ENCODE results near the gene LRRC61.
"Not testable (repeated sequence)": the region's sequence is repeated elsewhere in the genome, so short reads cannot be mapped to it uniquely, and the experiment has no call there.

Gene LRRC61

GRCh38 chr7:150302908-150303310, 20.2 kb upstream of the LRRC61 start:
- H3K4me3 ChIP-seq (ENCODE audit: insufficient read depth, low read length, poor library complexity, severe bottlenecking); H3K4me2 ChIP-seq (ENCODE audit: low read depth, low read length, poor library complexity, severe bottlenecking); H4K20me1 ChIP-seq (ENCODE audit: low read depth, low read length); H2AFZ ChIP-seq (ENCODE audit: low read depth, low read length, severe bottlenecking); H3K9me2 ChIP-seq (replicated peaks; ENCODE audit: insufficient read depth, low read length); H3K79me2 ChIP-seq (ENCODE audit: insufficient read depth, low read length); H3K9ac ChIP-seq (ENCODE audit: low read length); H3K36me3 ChIP-seq (ENCODE audit: low read length); H3F3A ChIP-seq (ENCODE audit: insufficient read depth); H3K27me3 ChIP-seq (ENCODE audit: low read length); H3K9me3 ChIP-seq (ENCODE audit: insufficient read depth, low read length); H3K27ac ChIP-seq (ENCODE audit: low read depth, low read length): not testable (repeated sequence)

- not testable (repeated sequence) for H3F3A ChIP-seq (ENCODE audit: insufficient read depth); H3K27me3 ChIP-seq (ENCODE audit: low read length); H3K4me2 ChIP-seq (ENCODE audit: low read depth, low read length, poor library complexity, severe bottlenecking); H2AFZ ChIP-seq (ENCODE audit: low read depth, low read length, severe bottlenecking); H3K9me2 ChIP-seq (replicated peaks; ENCODE audit: insufficient read depth, low read length); H3K79me2 ChIP-seq (ENCODE audit: insufficient read depth, low read length); H3K9ac ChIP-seq (ENCODE audit: low read length); H3K27ac ChIP-seq (ENCODE audit: low read depth, low read length); H3K9me3 ChIP-seq (ENCODE audit: insufficient read depth, low read length); H3K4me3 ChIP-seq (ENCODE audit: insufficient read depth, low read length, poor library complexity, severe bottlenecking); H4K20me1 ChIP-seq (ENCODE audit: low read depth, low read length); H3K36me3 ChIP-seq (ENCODE audit: low read length)
Measured at GRCh38 chr7:150304499-150305258, 18.5 kb upstream of the LRRC61 start.

GRCh38 chr7:150305259-150305902, 17.8 kb upstream of the LRRC61 start:
- H3K79me2 ChIP-seq (ENCODE audit: insufficient read depth, low read length); H3K4me3 ChIP-seq (ENCODE audit: insufficient read depth, low read length, poor library complexity, severe bottlenecking); H3K9ac ChIP-seq (ENCODE audit: low read length); H3F3A ChIP-seq (ENCODE audit: insufficient read depth); H2AFZ ChIP-seq (ENCODE audit: low read depth, low read length, severe bottlenecking); H3K27ac ChIP-seq (ENCODE audit: low read depth, low read length); H4K20me1 ChIP-seq (ENCODE audit: low read depth, low read length); H3K36me3 ChIP-seq (ENCODE audit: low read length); H3K27me3 ChIP-seq (ENCODE audit: low read length); H3K4me2 ChIP-seq (ENCODE audit: low read depth, low read length, poor library complexity, severe bottlenecking); H3K9me2 ChIP-seq (replicated peaks; ENCODE audit: insufficient read depth, low read length); H3K9me3 ChIP-seq (ENCODE audit: insufficient read depth, low read length): not testable (repeated sequence)

GRCh38 chr7:150305903-150306284, 17.3 kb upstream of the LRRC61 start:
- H2AFZ ChIP-seq (ENCODE audit: low read depth, low read length, severe bottlenecking); H3K79me2 ChIP-seq (ENCODE audit: insufficient read depth, low read length); H3K27ac ChIP-seq (ENCODE audit: low read depth, low read length); H3K9ac ChIP-seq (ENCODE audit: low read length); H3K9me2 ChIP-seq (replicated peaks; ENCODE audit: insufficient read depth, low read length); H3K4me3 ChIP-seq (ENCODE audit: insufficient read depth, low read length, poor library complexity, severe bottlenecking); H3K4me2 ChIP-seq (ENCODE audit: low read depth, low read length, poor library complexity, severe bottlenecking); H3K36me3 ChIP-seq (ENCODE audit: low read length); H3K9me3 ChIP-seq (ENCODE audit: insufficient read depth, low read length); H3K27me3 ChIP-seq (ENCODE audit: low read length); H3F3A ChIP-seq (ENCODE audit: insufficient read depth); H4K20me1 ChIP-seq (ENCODE audit: low read depth, low read length): not testable (repeated sequence)

- not testable (repeated sequence) for H3K9me3 ChIP-seq (ENCODE audit: insufficient read depth, low read length); H3K9ac ChIP-seq (ENCODE audit: low read length); H3K27ac ChIP-seq (ENCODE audit: low read depth, low read length); H3K79me2 ChIP-seq (ENCODE audit: insufficient read depth, low read length); H3K4me3 ChIP-seq (ENCODE audit: insufficient read depth, low read length, poor library complexity, severe bottlenecking); H3K36me3 ChIP-seq (ENCODE audit: low read length); H2AFZ ChIP-seq (ENCODE audit: low read depth, low read length, severe bottlenecking); H3F3A ChIP-seq (ENCODE audit: insufficient read depth); H3K4me2 ChIP-seq (ENCODE audit: low read depth, low read length, poor library complexity, severe bottlenecking); H4K20me1 ChIP-seq (ENCODE audit: low read depth, low read length); H3K9me2 ChIP-seq (replicated peaks; ENCODE audit: insufficient read depth, low read length); H3K27me3 ChIP-seq (ENCODE audit: low read length)
Measured at GRCh38 chr7:150306377-150306776, 16.8 kb upstream of the LRRC61 start.

GRCh38 chr7:150307129-150307528, 16.0 kb upstream of the LRRC61 start:
- Histone ChIP-seq H3K4me2 (ENCODE audit: low read depth, low read length, poor library complexity, severe bottlenecking) (no peak overlapping the region), H4K20me1 (ENCODE audit: low read depth, low read length) (no peaks in the 10 kb centered on the region), H3K4me3 (ENCODE audit: insufficient read depth, low read length, poor library complexity, severe bottlenecking) (no peak overlapping the region), H3K27me3 (ENCODE audit: low read length) (no peaks in the 10 kb centered on the region), H3K9me3 (ENCODE audit: insufficient read depth, low read length) (no peaks in the 10 kb centered on the region), H3K79me2 (ENCODE audit: insufficient read depth, low read length) (no peaks in the 10 kb centered on the region), H3K9ac (ENCODE audit: low read length) (no peak overlapping the region), H3K27ac (ENCODE audit: low read depth, low read length) (no peak overlapping the region), H3K36me3 (ENCODE audit: low read length) (no peaks in the 10 kb centered on the region), H3F3A (ENCODE audit: insufficient read depth) (no peaks in the 10 kb centered on the region), H3K9me2 (replicated peaks; ENCODE audit: insufficient read depth, low read length) (no peaks in the 10 kb centered on the region), H2AFZ (ENCODE audit: low read depth, low read length, severe bottlenecking) (no peak overlapping the region)
- TF ChIP-seq EZH2phosphoT487 (conservative IDR thresholded peaks at IDR 0.05; ENCODE audit: low read length) (no peak), CTCF (IDR thresholded peaks at IDR 0.05; ENCODE audit: insufficient read depth, low read length, poor library complexity, severe bottlenecking) (no peak)

All from SU-DHL-6 (cell line).